HG02981 (cell line): ENCODE results near the gene GABARAPL2.
"Not testable (repeated sequence)": the region's sequence is repeated elsewhere in the genome, so short reads cannot be mapped to it uniquely, and the experiment has no call there.

ENCODE experiments used
- ATAC-seq: cut with Tn5 transposase; IDR thresholded peaks from one replicate; pipeline ENCODE4 v1.9.1; 2021; ENCODE audit warnings: mild to moderate bottlenecking, moderate library complexity; ENCODE audit not compliant: unreplicated experiment

The GABARAPL2 gene, protein sequence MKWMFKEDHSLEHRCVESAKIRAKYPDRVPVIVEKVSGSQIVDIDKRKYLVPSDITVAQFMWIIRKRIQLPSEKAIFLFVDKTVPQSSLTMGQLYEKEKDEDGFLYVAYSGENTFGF

DNA sequence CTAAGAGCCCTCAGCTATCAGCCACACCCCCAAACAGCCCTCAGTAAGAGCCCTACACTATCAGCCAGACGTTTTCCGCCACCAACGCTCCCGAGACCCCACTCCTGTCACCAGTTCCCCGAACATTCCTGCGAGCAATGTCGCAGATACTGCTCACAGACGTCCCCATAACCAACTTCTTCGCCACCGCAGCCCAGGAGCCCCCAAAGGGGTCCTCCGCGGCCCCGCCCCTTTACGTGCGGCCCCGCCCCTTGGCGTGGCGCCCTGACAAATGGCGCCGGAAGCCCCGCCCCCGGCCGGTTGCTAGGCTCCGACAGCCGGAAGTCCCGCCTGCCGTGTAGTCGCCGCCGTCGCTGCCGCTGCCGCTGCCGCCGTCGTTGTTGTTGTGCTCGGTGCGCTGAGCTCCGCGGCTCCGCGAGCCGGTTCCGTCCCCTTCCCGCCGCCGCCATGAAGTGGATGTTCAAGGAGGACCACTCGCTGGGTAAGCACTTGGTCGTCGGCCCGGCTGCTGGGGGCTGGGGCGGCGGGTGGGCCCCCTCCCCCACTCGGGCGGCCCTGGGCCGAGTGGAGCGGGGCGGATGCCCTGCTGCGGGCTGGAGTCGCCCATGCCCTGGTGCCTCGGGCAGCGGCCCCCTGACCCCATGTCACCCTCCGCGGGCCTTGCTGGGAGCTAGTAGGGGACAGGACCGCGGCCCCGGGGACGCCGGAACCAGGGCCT, at the start of gene GABARAPL2:
Gene GABARAPL2 (plus strand): TSS at position 340 of the 718 bp plus-strand sequence. CDS start 108 bp downstream, at position 448.
- ATAC-seq, result peak; percentile 71

DNA sequence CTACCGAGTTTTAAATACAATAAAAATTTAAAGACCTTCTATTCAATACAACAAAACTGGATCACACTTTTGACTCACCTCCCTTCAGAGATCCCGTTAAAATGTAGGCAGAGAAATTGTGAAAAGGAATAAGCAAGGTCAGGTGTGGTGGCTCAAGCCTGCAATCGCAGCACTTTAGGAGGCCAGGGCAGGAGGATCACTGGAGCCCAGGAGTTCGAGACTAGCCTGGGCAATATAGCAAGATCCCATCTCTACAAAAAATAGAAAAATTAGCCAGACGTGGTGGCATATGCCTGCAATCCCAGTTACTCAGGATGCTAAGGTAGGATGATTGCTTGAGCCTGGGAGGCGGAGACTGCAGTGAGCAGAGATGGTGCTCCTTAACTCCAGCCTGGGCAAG, 47.0 kb upstream of the GABARAPL2 start:
- no peak for ATAC-seq

DNA sequence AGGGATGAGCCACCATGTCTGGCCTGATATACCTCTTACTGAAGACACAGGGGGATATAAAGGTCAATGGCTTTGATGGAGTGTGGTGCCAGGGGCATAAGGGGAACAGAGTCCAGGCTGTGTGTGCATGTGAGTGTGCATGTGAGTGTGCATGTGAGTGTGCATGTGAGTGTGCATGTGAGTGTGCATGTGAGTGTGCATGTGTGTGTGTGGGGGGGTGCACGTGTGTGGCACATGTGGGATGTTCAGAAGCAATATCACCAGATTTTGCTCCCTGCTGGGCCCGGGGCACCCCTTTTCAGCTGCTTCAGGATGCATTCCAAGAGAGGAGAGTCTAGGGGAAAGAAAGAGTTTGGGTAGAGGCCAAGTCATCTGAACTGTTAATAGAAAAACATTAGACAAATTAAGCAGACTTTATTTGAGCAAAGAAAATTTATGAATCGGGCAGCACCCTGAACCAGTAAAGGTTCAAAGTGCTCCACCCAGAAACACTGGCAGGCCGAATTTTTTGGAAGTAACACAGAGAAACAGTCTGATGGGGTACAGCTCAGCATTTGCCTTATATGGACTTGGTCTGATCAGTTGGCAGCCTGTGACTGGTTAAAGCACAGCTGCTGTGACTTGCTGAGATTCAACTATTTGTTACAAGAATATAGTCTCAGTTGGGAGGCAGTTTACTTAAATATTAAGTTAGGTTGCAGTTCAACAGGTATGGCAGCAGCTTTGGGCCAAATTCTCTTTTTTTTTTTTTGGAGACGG, 40.0 kb upstream of the GABARAPL2 start:
- no peak for ATAC-seq

DNA sequence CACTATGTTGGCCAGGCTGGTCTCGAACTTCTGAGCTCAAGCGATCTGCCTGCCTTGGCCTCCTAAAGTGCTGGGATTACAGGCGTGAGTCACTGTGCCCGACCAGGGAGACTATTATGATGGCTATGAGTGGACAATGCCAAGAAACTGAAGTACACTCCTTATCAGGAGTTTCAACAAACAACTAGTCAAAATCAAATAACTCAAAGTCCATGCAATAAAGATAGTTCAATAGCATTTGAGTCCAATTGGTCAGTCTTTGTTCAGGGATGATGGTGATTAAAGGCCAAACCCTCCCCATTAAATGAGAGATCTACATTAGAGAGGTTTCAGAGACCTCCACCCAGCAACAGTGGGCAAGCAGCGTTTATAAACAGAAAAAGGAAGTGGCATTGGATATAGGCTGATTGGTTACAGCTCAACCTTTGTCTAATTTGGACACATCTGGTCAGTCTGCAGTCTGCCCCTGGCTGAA, 38.3 kb upstream of the GABARAPL2 start:
- ATAC-seq, result no peak

DNA sequence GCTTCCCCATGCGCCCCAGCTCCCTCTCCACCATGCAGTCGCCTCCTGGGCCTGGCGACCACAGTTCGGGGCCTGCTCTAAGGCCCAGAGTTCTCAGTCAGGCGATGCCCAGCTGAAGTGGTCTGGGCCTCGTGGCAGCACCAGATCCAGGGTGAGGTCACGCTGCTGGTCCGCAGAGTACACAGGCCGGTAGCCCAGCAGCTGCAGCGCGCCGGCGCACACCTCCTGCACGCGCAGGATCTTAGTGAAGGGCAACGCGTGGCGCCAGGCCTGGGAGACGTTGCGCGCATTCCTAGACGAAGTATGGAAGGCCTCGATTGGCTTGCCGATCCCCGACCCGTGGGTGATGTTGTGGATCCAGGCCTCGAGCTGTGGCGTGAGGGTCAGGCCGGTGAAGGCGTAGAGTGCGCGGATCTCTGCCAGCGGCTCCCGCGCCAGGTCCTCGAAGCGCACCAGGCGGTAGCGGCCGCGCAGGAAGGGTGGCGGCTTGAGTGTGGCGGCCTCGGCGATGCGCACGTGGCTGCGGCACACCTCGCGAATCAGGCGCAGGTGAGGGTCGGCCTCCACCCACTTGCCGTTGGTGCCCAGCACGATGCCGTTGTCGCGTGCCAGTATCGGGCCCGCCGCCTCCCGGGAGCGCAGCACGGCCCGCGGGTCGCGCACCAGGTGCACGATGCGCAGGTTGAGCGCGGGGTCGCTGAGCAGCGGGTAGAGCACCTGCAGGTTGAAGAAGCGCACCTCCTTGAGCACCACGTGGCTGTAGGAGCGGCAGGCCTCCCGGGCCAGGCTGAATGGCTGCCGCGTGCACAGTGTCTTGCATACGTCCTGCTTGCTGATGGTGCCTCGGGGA, 36.9 kb upstream of the GABARAPL2 start:
- no peak for ATAC-seq

DNA sequence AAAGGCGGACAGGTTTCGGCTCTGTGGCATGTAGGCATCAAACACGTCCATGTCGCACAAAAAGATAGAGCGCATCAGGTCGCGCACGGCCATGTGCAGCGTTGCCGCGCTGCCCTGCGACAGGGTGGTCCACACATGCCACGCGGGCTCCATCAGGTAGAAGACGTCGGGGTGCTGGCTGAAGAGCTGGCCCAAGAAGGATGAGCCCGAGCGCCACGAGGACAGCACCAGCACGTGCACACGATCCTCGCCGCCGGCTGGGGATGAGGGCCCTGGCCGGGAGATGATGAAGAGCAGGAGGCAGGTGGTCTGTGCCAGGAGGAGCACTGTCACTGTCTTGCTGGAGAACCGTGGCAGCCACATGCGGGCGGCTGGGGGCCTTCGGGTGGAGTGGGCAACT, 36.2 kb upstream of the GABARAPL2 start:
- no peak for ATAC-seq

DNA sequence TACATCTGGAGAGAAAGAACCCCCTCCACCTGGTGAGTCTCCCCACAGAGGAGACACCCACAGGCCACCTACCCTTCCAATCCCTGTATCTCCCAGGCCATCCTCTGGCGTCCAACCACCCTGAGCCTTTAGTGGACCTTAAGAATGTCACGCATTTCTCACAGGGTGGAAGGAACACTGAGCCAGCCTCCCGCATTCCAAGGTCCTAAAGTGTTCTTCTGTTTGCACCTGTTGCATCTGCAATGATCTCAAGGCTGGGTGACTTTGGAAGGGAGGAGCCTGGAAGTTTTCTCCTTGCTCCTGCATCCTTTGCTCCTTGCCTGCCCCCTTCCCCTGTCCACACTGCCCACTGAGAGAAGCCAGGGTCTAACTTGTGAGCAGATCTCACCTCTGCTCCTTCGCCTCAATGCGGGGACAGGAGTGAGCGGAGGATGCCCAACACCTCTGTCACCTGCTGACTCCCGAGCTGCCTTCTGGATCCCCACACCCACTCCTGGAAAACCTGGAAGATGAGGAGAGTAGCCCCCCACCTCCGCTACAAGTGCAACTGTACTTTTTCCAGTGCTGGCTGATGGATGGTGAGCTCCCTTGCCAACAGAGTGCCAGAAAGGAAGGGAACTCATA, 33.9 kb upstream of the GABARAPL2 start:
- ATAC-seq, result no peak

DNA sequence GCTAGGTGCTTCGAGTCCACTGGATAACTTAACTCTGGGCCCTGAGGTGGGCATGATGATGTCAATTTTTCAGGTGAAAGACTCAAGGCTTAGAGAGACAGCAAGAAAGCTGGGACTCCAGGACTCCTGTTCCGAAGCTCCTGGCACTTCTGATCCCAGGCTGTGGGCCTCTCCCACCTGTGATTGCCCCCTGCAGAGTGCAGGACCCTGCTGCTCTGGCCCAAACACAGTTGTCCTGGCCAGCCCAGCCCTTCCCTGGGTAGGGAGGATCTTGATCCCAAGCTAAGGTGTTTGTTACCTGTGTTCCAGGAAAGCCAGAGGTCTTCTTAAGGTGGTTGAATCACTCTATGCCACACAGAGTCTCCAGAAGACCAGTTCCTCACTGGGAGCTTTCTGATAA, 33.4 kb upstream of the GABARAPL2 start:
- no peak for ATAC-seq

DNA sequence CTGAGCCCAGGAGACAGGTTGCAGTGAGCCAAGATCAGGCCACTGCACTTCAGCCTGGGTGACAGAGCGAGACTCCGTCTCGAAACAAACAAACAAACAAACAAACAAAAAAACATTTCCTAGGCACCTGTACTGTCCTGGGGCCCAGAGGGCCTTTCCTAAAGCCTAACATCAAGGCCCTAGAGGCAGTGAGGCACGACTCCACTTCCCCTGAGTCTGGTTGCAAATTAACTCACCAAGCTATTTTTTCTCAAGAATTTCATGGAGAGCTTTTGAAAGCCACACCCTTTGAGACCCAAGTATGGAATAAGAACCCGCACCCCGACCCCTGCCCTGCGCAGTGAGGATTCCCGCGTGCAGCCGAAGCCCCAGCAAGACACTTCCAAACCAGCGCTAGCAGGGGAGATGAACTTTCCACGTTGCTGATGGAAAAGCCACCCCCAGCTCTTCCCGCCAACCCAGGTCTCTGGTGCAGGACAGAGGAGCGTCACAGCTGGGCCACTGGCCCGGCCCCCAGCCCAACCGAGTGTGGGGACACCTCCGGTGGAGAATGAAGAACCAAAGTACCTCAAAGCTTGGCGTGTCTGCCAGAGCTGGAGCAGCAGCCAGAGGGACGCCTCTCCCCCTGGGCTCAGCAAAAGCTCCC, 31.5 kb upstream of the GABARAPL2 start:
- ATAC-seq, result no peak

DNA sequence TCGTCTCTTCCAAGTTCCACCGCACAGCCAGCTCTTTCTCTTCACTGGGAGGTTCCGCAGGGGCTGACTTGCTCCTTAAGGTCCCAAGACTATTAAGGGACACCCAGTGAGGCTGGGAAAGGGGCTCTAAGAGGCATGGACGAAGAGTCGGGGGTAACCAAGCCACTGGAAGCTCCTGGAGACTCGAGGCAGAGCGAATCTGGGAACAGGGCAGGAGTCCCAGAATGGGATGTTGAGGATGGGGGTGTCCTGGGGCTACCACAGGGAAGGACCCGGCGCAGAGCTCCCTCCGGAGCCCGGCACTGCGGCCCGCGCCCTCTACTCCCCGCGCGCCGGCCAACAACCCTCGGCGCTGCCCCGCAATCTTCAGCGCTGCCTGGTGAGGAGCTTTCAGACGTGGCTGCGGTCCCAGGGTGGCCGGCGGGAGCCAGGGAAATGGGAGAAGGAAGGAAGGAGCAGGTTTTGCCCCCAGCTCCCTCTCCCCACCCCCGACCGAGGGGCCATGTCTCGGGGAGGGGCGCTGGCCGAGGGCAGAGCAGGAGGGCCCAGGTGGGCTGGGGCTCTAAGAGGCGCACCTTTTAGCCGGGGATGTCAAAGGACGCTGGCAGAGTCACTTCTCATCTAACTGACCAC, 30.9 kb upstream of the GABARAPL2 start:
- no peak for ATAC-seq

DNA sequence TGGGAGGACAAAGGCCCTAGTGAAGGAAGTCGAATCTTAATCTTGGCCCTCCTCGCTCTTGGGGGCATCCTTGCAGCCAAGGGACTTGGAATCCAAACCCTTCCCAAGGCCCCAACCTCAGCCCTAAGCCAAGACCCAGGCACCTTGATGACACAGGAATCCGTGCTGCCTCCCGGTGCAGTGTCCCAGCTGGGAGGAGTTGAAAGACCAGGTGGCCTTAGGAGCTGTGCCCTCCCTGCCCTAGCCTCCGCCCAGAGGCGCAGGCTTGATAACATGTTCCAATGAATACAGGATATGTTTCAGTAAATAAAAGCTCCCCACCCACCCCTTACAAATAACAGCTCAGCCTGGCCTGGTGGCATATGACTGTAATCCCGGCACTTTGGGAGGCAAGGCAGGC, 30.3 kb upstream of the GABARAPL2 start, which contains the start of gene CHST5:
Gene CHST5 (minus strand): TSS at position 208 of the 400 bp plus-strand sequence. CDS start 5,724 bp downstream, outside the sequence.
- no peak for ATAC-seq

DNA sequence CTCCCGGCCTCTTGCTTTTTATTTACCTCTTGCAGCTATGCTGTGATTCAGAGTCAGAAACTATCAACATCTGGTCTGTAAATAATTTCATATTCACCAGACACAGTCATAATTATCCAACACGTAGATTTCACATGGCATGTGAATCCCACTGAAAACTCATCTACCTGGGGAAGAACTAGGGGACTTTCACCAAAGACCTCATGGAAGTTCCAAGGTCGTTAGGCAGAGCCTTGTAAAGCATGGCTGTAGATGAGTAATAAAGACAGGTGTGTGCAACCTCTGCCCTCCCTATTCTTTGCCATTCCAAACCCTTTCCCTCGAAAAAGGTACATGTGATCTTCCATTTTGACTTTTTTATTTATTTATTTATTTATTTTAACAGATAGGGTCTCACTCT, 28.4 kb upstream of the GABARAPL2 start:
- ATAC-seq, result no peak

DNA sequence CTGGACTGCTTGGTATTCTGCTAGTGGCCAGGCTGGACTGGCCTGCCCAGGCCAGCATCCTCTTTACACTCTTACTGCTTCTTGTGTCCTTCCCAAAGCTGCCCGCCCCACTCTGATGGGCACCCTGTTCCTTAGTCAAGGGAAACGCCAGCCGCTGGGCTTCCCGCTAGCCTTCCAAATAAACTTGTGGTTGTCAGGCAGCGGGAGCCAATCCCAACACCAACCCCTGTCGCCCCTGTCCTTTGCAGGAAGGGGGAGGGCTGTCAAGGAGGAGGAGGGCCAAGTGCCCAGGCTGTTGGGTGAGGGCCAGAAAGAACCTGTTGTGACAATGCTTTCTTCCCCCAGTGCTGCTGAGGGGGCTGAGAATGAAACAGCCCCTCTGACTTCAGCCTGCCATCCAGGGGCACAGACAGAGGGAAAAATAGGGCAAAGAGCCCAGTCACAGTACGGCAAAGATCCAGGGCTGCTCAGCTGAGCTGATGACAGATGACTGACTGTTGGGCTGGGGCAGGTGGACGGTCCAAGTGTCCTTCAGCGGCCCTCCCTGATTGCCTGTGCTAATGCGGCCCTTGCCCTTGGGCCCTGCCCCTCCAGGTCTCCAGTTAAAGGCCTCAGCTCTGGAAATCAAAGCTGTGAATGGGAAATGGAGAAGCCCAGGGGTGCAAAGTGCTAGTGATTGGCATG, 27.2 kb upstream of the GABARAPL2 start:
- ATAC-seq, result not testable (repeated sequence)

DNA sequence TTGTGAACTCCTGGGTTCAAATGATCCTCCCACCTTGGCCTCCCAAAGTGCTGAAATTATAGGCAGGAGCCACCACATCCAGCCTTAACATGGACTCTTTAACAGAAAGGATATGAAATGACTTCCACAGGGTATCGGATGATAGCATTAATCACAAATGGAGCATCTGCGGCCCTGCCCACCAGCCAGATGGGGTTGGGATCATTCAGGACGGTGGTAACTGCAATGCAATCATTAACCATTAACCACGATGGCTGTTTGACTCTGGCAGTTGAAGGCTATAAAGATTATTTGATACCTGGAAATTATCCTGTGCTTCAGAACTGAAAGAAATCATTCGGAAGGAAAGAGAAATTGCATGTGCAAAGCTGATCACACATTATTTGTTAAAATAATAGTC, 24.9 kb upstream of the GABARAPL2 start:
- no peak for ATAC-seq

DNA sequence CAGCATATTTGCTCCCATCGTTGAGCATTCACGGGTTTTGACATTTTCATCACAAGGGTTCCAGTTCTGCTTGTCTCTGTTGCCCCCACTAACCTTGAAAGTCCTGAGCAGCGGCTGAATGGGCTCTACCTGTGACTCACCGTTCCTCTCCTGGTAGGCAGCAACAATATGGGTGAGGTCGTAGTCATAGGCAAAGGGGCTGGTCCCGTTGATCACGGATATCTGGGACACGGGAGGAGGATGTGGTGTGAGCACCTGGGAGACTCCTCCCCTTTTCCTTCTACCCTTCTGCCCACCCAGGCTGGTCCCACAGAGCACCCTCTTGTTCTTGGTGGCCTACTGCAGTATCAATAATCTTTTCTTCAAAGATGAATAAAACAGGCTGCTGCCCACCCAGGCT, 23.7 kb upstream of the GABARAPL2 start:
- not testable (repeated sequence) for ATAC-seq

DNA sequence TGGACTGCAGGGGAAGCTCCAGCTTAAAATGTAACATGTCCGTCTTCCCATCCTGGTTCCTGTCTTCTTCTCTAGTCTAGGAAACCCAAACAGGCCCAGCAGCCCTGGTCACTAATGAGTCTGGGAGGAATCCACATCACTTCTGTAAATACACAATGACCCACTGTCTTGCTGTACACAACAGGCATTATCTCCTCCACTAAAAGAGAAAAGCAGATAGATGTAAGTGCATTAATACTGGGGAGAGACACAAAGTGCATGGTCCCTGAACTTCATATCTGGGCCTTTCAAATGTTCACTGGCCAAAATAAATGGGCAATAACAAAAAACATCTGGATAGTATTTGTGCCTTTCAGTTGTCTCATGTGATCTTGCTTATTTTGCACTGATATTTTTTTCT, 20.3 kb upstream of the GABARAPL2 start:
- ATAC-seq, result not testable (repeated sequence)

DNA sequence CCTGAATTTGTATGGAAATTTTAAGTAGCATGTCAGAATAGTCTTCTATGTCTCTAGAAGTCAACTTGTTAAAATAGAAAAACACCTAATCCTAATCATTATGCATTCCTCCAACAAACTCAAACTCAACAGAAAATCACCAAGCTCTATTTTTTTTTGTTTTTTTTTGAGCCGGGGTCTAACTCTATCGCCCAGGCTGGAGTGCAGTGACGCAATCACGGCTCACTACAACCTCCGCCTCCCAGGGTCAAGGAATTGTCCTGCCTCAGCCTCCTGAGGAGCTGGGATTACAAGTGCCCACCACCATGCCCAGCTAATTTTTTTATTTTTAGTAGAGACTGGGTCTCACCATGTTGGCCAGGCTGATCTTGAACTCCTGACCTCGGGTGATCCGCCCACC, 19.9 kb upstream of the GABARAPL2 start:
- no peak for ATAC-seq

DNA sequence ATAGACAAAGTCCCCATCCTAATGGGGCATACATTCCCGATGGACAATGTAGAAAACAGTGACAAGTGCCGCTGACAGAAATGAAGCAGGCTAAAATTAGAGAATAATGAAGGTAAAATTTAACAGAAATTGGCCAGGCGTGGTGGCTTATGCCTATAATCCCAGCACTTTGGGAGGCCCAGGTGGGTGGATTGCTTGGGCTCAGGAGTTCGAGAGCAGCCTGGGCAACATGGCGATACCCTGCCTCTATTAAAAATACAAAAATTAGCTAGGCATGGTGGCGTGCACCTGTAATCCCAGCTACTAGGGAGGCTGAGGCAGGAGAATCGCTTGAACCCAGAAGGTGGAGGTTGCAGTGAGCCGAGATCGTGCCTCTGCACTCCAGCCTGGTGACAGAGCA, 17.7 kb upstream of the GABARAPL2 start:
- ATAC-seq, result not testable (repeated sequence)

DNA sequence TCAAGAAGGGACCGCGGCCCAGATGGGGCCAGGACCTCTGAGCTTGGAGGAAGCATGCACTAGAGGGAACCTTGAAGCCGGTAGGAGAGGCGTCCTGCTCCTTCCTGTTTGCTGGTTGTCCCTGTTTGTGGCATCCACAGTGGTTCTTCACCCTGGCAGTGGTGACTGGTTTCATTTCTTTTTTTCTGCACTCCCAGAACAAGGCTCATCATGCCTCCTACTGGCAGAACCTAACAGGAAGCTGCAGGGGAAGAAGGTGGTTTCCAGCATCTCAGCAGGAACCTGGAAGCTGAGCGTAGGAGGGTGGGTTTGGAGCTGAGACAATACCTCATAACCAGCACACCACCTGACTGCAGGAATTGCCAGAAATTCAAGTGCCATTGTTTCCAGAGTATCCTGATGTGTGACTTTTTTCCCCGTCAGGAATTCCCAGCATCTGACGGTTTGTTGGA, 15.9 kb upstream of the GABARAPL2 start:
- ATAC-seq, result peak; percentile 72
